HG02678 (cell line): ENCODE data around the gene RSPH3.

Experiments used
- ATAC-seq: cut with Tn5 transposase; IDR thresholded peaks from one replicate; pipeline ENCODE4 v1.9.1; 2021; ENCODE audit warnings: mild to moderate bottlenecking, moderate library complexity; ENCODE audit not compliant: unreplicated experiment

RSPH3 gene

DNA sequence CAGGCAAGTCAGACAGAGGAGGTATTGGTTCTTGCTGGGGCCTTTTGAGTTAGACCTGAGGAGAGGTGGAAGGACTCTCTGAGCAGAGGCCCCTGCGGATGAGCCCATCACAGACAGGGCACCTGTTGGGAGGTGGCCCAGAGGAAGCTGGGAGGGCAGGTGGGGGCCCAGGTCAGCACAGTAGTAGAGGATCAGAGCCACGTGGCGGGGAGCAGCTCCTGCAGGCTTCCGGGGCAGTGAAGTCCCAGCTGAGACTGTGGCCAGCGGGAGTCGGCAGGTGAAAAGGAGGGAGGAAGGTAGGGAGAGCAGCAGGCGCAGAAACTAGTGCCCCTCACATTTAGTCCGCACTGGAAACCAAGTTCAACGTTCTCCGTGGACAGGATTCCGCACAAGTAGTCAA is 61.8 kb downstream of the RSPH3 start:
- ATAC-seq, result no peak

DNA sequence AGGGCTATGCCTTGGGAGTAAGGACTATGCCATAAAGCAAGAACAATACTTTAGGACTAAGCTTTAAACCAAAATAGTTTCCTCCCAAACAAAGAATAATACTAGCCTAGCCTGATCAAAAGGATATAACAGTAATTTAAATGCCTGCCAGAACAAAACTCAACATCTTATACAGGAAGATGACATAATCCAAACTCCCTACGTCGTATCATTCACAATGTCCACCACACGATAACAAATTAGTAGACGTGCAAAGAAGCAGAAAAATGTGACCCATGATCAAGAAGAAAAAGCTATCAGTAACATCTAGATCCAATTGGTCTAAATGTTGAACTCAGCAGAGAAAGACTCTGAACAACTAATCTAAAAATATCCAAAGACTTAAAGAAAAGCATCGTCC is 65.8 kb downstream of the RSPH3 start:
- ATAC-seq, result no peak

DNA sequence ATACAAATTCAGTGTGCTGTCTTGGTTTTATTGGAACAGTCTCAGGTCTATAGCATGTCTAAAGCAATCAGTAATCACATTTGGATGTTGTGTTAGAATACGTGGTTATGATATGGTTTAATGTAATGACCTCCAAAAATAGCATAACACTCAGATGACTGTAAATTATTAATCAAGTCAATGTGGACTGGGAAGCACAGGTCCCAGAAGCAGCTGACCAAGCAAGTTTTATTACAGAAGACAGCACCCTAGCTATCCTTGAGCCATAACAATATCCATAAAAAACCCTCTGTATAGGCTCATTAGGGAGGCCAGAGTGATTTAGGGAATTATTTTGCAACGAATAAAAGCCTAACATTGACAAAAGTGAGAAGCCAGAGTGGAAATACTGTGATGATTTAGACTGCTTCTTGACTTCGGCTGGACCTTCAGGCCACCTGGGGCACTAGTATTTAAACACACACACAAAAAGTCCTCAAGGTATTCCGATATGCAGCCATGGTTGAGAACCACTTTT is 66.9 kb downstream of the RSPH3 start:
- ATAC-seq, result no peak

DNA sequence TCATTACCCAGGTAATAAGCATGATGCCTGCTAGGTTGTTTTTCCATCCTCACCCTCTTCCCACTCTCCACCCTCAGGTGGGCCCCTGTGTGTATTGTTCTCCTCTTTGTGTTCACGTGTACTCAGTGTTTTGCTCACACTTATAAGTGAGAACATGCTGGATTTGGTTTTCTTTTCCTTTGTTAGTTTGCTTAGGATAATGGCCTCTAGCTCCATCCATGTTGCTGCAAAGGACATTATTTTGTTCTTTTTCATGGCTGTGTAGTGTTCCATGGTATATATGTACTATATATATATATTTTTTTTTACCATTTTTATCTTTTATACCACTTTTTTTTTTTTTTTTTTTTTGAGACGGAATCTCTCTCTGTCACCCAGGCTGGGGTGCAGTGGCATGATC is 71.9 kb downstream of the RSPH3 start:
- no peak for ATAC-seq

DNA sequence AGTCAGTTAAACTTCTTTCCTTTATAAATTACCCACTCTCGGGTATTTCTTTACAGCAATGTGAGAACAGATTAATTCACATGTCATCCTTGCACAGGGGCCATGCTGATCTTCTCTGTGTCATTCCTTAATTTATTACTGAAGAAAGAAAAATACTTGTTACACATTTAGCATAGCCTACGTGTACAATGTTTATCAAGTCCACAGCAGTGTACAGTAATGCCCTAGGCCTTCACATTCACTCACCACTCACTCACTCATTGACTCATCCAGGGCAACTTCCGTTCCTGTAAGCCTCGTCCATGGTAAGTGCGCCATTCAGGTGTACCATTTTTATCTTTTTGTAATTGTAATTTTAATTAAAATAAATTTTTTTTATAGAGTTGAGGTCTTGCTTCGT is 73.6 kb downstream of the RSPH3 start:
- no peak for ATAC-seq

DNA sequence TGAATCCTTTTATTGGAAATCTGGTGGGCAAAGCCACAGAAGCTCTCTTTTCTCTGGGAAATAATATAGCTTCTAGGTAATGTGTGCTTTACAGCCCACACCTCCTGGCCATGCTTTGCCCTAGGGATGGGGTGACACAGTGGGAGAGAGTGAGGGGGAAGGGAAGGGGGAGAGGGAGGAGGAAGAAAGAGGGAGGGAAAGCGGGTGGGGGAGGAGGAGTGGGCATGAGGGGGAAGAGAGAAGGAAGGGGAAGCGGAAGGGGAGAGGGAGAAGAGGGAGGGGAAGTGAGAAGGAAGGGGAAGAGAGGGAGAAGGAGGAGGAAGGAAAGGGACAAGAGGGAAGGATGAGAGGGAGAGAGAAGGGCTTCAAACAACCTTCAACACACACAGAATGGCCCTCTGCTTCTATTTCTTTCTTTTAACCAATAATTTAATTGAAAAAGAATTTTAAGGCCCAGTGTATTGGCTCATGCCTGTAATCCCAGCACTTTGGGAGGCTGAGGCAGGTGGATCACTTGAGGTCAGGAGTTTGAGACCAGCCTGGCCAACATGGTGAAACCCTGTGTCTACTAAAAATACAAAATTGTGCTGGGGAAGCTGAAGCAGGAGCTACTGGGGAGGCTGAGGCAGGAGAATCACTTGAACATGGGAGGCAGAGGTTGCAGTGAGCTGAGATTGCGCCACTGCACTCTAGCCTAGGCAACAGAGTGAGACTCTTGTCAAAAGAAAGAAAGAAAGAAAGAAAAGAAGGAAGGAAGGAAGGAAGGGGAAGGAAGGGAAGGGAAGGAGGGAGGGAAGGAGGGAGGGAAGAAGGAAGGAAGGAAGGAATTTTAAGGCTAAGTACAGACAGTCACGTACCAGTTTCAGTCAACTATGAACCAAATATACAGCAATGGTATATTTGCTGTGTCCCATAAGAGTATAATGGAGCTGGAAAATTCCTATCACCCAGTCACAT is 75.2 kb downstream of the RSPH3 start:
- ATAC-seq, result no peak

DNA sequence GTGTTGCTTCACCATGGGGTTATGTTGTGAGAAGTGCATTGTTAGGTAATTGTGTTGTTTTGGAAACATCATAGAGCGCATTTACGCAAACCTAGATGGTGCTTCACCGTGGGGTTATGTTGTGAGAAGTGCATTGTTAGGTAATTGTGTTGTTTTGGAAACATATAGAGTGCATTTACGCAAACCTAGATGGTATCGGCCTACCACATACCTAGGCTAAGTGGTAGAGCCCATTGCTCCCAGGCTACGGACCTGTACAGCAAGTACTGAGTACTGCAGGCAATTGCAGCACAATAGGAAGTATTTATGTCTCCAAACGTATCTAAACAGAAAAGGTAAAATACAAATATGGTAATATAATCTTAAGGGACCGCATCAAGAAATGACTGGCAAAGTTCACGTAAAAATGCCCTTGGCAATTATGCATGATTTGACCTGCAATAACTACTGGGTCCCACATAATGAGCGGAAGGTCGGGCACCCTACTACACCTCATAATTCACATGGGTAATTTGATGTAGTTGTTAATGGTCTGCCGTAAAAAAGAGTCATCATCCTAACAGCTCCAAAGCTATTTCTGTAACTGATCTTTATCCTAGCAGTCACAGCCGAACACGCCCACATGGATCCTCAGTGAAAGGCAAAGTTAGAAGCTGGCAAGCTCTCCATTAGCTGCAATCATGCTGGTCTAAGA is 76.0 kb downstream of the RSPH3 start:
- ATAC-seq, result no peak
